Motor neuron (in vitro differentiated cells): Measurements from ENCODE around the gene TMEM169. TPM values are rescaled to one million over a fixed set of nuclear protein-coding genes. Genes with fewer than 3 reads are reported as not detected.

Experiments used
- ATAC-seq, 8 experiments: fragments of 200-7000 bp; cut with Tn5 transposase; replicated peaks in 6 of 8; 2 replicates each; pipeline ENCODE4 v1.8.0; 2021; ENCODE audit warnings: mild to moderate bottlenecking in 8 of 8, moderate library complexity in 8 of 8
- H3K27ac ChIP-seq, 2 donors: fragments of 250-450 bp; sonication (Bioruptor Pico); 2 replicates each; pipeline ENCODE4 v1.9.0; 2021; ENCODE audit warnings: antibody characterized with exemption in 2 of 2, mild to moderate bottlenecking in 2 of 2, moderate library complexity in 1 of 2
- H3K4me1 ChIP-seq, 2 donors: fragments of 250-450 bp; sonication (Bioruptor Pico); replicated peaks in 1 of 2; 2 replicates each; pipeline ENCODE4 v1.6.1; 2021; ENCODE audit warnings: antibody characterized with exemption in 2 of 2, mild to moderate bottlenecking in 2 of 2, moderate library complexity in 1 of 2
- H3K4me3 ChIP-seq, 5 donors: fragments of 250-450 bp; sonication (Bioruptor Pico); 2 replicates each; pipeline ENCODE4 v1.9.0; 2021; ENCODE audit warnings: antibody characterized with exemption in 5 of 5, mild to moderate bottlenecking in 5 of 5, moderate library complexity in 4 of 5
- WGBS, 10 experiments: fragments of 450-650 bp; shearing (Covaris generic); methylation state at CpG; one replicate each; pipeline ENCODE4 v1.0.0; 2022; 5-methylcytosine and 5-hydroxymethylcytosine counted together
- in situ Hi-C, 9 experiments: fragments of 400-800 bp; cut with MboI; loops; one replicate each; pipeline ENCODE4 v1.15.0; 2021; ENCODE audit warnings: low sequenced_read_pairs in 9 of 9, low pct_unique_long_range_greater_than_20kb in 2 of 9; ENCODE audit not compliant: unreplicated experiment in 9 of 9
- total RNA-seq, 8 experiments: library from RNA; unstranded; fragments of 300-600 nt; gene quantifications; 2 replicates each; pipeline versions ENCODE4 v1.2.3 to v1.2.4, GENCODE V29; 2022

Gene TMEM169
- total RNA-seq, 8 experiments from 2014 or later, result 0.28 to 67.8 (median 25.6) TPM; not detected in 1

- in situ Hi-C loops, result no loop called here
- Histone ChIP-seq H3K27ac (no peak overlapping the region), H3K4me1 (peaks cover 29 to 39% of the 10 kb centered on the region in 2 donors), H3K4me3 (no peak overlapping the region)
- 61 to 96% (median 83%) methylated on average over 1 to 4 of the region's 4 CpGs; no CpG with 5 or more reads in 1 of the 10 experiments for WGBS, 10 experiments
- ATAC-seq, result no peak
Observed at GRCh38 chr2:216112926-216113325, 31.2 kb downstream of the TMEM169 start.

- ATAC-seq, result no peak
- no peak overlapping the region for H3K27ac ChIP-seq
- in situ Hi-C loops, result no loop called here
- H3K4me1 ChIP-seq, result peaks cover 23 to 33% of the 10 kb centered on the region in 2 donors
- H3K4me3 ChIP-seq, result no peak overlapping the region
- WGBS, 10 experiments, result 50 to 100% (median 90%) methylated on average over 1 to 3 of the region's 3 CpGs; no CpG with 5 or more reads in 3 of the 10 experiments
Observed at GRCh38 chr2:216113572-216113971, 31.9 kb downstream of the TMEM169 start.

GRCh38 chr2:216114382-216114713 is 32.6 kb downstream of the TMEM169 start:
- Histone ChIP-seq H3K4me1 (peaks cover 23 to 36% of the 10 kb centered on the region in 2 donors), H3K4me3 (no peak overlapping the region), H3K27ac (no peak overlapping the region)
- peak in 5 of 8 experiments; percentile 34 to 49 (median 39) for ATAC-seq
- WGBS, 10 experiments, result 29 to 83% (median 44%) methylated on average over 1 to 4 of the region's 4 CpGs; no CpG with 5 or more reads in 4 of the 10 experiments
- in situ Hi-C loops, result no loop called here

- in situ Hi-C loops, result no loop called here
- ATAC-seq, result peak; percentile 64 to 96 (median 91)
- peak overlapping the region; percentile 93 to 94 for H3K27ac ChIP-seq
- peaks cover 23 to 36% of the 10 kb centered on the region in 2 donors for H3K4me1 ChIP-seq
- peak overlapping the region; percentile 33 to 49 (median 45) for H3K4me3 ChIP-seq
- 0 to 21% (median 6%) methylated on average over 2 to 27 of the region's 29 CpGs for WGBS, 10 experiments
Observed at GRCh38 chr2:216114714-216115531, 33.2 kb downstream of the TMEM169 start.

- peaks cover 20 to 30% of the 10 kb centered on the region in 2 donors for H3K4me1 ChIP-seq
- no peak overlapping the region for H3K27ac ChIP-seq
- no peak overlapping the region for H3K4me3 ChIP-seq
- in situ Hi-C loops, result no loop called here
- peak in 2 of 8 experiments; percentile 30 to 38 for ATAC-seq
- 80 to 100% (median 100%) methylated on average over 1 of the region's 1 CpG; no CpG with 5 or more reads in 6 of the 10 experiments for WGBS, 10 experiments
Observed at GRCh38 chr2:216116418-216116817, 34.7 kb downstream of the TMEM169 start.

- in situ Hi-C loops, result no loop called here
Observed at GRCh38 chr2:216117561-216118340, 36.0 kb downstream of the TMEM169 start.

GRCh38 chr2:216118474-216118873 is 36.8 kb downstream of the TMEM169 start:
- Histone ChIP-seq H3K27ac (no peak overlapping the region), H3K4me1 (peaks cover 20 to 30% of the 10 kb centered on the region in 2 donors), H3K4me3 (no peak overlapping the region)
- 78 to 100% (median 91%) methylated on average over 1 of the region's 1 CpG; no CpG with 5 or more reads in 3 of the 10 experiments for WGBS, 10 experiments
- ATAC-seq, result no peak
- in situ Hi-C loops, result no loop called here

More at GRCh38 chr2:216117561-216118340, 36.0 kb downstream of the TMEM169 start:
- no peak for ATAC-seq
- Histone ChIP-seq H3K4me3 (no peak overlapping the region), H3K27ac (no peak overlapping the region), H3K4me1 (peaks cover 20 to 30% of the 10 kb centered on the region in 2 donors)
- WGBS, 10 experiments, result 17 to 100% (median 83%) methylated on average over 2 to 4 of the region's 4 CpGs

GRCh38 chr2:216119146-216119545 is 37.4 kb downstream of the TMEM169 start:
- Histone ChIP-seq H3K4me1 (peaks cover 19 to 29% of the 10 kb centered on the region in 2 donors), H3K27ac (no peak overlapping the region), H3K4me3 (no peak overlapping the region)
- WGBS, 10 experiments, result 0 to 100% (median 44%) methylated on average over 1 to 2 of the region's 2 CpGs; no CpG with 5 or more reads in 1 of the 10 experiments
- peak in 6 of 8 experiments; percentile 5 to 56 (median 26) for ATAC-seq
- in situ Hi-C loops, result no loop called here

GRCh38 chr2:216119986-216120385 is 38.3 kb downstream of the TMEM169 start:
- H3K27ac ChIP-seq, result no peak overlapping the region
- peak in 1 of 8 experiments; percentile 20 for ATAC-seq

GRCh38 chr2:216121255-216121654 is 39.5 kb downstream of the TMEM169 start:
- WGBS, 10 experiments, result 71 to 100% (median 92%) methylated on average over 1 to 3 of the region's 3 CpGs; no CpG with 5 or more reads in 1 of the 10 experiments
- no peak for ATAC-seq
- H3K27ac ChIP-seq, result no peak overlapping the region
- peaks cover 8 to 15% of the 10 kb centered on the region in 2 donors for H3K4me1 ChIP-seq
- H3K4me3 ChIP-seq, result no peak overlapping the region
- in situ Hi-C loops, result no loop called here

More at GRCh38 chr2:216119986-216120385, 38.3 kb downstream of the TMEM169 start:
- in situ Hi-C loops, result no loop called here
- peaks cover 15 to 25% of the 10 kb centered on the region in 2 donors for H3K4me1 ChIP-seq
- 50 to 100% (median 84%) methylated on average over 1 to 3 of the region's 3 CpGs; no CpG with 5 or more reads in 3 of the 10 experiments for WGBS, 10 experiments
- H3K4me3 ChIP-seq, result no peak overlapping the region

GRCh38 chr2:216126943-216127342 is 45.2 kb downstream of the TMEM169 start:
- 90 to 100% (median 98%) methylated on average over 1 to 5 of the region's 5 CpGs for WGBS, 10 experiments
- no peak overlapping the region for H3K27ac ChIP-seq
- in situ Hi-C loops, result loop anchor here in 1 of 9 experiments (25.0 kb wide), 1 partner anchor 310 kb away; no protein-coding TSS in a partner anchor

GRCh38 chr2:216130346-216130971 is 48.7 kb downstream of the TMEM169 start:
- in situ Hi-C loops, result loop anchor here in 1 of 9 experiments (25.0 kb wide), 1 partner anchor 307 kb away; no protein-coding TSS in a partner anchor
- Histone ChIP-seq H3K4me3 (no peak overlapping the region), H3K27ac (no peak overlapping the region), H3K4me1 (no peaks in the 10 kb centered on the region)
- WGBS, 10 experiments, result 37 to 100% (median 90%) methylated on average over 1 to 6 of the region's 6 CpGs
- peak in 2 of 8 experiments; percentile 61 to 87 for ATAC-seq

More at GRCh38 chr2:216126943-216127342, 45.2 kb downstream of the TMEM169 start:
- no peaks in the 10 kb centered on the region for H3K4me1 ChIP-seq
- no peak for ATAC-seq
- no peak overlapping the region for H3K4me3 ChIP-seq
